GM06990 (cell line): Measurements from ENCODE around the gene TSPAN4.

Experiments
- DNase-seq: peaks from one replicate; pipeline ENCODE4 v3.0.0-alpha.2; 2011; ENCODE audit not compliant: insufficient read length; ENCODE audit errors: extremely low read depth
- H3K27me3 ChIP-seq: replicated peaks from 2 replicates; pipeline ENCODE4 v1.6.0; 2011; ENCODE audit warnings: low read length; ENCODE audit not compliant: control insufficient read depth, insufficient read depth
- H3K36me3 ChIP-seq: 2 replicates; pipeline ENCODE4 v1.5.1; 2011; ENCODE audit warnings: low read length; ENCODE audit not compliant: control insufficient read depth, insufficient read depth
- H3K4me3 ChIP-seq: replicated peaks from 2 replicates; pipeline ENCODE4 v1.5.1; 2011; ENCODE audit warnings: low read depth, mild to moderate bottlenecking, control low read depth, low read length
- TF ChIP-seq, protein P1 (sequence below): IDR thresholded peaks from 2 replicates; pipeline ENCODE4 v1.5.1; 2011; ENCODE audit warnings: low read length, control low read depth, mild to moderate bottlenecking, inconsistent platforms; ENCODE audit not compliant: insufficient read depth, poor library complexity, severe bottlenecking

The TSPAN4 gene

GRCh38 chr11:795634-796564, 46.8 kb upstream of the TSPAN4 start:
- DNase-seq = peak; percentile 80

DNA sequence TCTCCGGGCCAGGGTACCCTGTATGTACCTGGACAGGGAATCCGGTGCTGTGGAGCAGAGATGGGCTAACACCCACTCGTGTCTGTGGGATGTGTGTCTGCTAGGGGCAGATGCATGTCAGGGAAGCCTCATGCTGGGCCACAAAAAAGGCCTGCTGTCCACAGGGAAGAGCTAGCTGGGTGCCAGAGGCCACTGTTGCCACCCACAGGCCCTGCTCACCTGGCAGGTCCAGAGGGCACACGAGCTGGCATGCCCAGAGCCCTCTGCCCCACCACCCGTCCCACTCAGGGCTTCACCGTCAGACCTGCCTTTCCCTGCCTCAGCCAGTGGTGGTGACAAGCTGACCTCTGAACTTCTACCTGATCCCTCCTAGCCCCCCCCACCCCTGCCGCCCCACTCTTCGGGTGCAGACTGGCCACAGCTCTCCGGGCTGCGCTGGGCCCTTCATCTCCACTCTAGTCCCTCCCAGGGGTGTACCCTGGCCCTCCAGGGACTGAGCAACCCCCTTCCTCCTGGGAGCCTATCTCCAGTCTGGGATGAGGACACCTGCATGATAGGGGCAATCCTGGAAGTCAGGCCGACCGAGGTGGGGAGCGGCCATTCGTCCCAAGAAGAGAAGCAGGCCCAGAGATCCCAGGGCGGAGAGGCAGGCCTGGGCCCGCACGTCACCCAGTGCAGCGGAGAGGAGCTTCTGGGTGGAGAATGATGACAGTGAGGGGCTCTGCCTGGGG, 45.9 kb upstream of the TSPAN4 start:
- no peak for DNase-seq
- Histone ChIP-seq H3K36me3 (peaks cover 19% of the 10 kb centered on the region), H3K4me3 (peak overlapping the region; percentile 91), H3K27me3 (no peaks in the 10 kb centered on the region)
- TF ChIP-seq, protein P1, sequence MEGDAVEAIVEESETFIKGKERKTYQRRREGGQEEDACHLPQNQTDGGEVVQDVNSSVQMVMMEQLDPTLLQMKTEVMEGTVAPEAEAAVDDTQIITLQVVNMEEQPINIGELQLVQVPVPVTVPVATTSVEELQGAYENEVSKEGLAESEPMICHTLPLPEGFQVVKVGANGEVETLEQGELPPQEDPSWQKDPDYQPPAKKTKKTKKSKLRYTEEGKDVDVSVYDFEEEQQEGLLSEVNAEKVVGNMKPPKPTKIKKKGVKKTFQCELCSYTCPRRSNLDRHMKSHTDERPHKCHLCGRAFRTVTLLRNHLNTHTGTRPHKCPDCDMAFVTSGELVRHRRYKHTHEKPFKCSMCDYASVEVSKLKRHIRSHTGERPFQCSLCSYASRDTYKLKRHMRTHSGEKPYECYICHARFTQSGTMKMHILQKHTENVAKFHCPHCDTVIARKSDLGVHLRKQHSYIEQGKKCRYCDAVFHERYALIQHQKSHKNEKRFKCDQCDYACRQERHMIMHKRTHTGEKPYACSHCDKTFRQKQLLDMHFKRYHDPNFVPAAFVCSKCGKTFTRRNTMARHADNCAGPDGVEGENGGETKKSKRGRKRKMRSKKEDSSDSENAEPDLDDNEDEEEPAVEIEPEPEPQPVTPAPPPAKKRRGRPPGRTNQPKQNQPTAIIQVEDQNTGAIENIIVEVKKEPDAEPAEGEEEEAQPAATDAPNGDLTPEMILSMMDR = no peak

More at GRCh38 chr11:795634-796564, 46.8 kb upstream of the TSPAN4 start:
- Histone ChIP-seq H3K4me3 (peak overlapping the region; percentile 91), H3K27me3 (no peaks in the 10 kb centered on the region), H3K36me3 (peaks cover 19% of the 10 kb centered on the region)
- TF ChIP-seq, protein P1 = no peak

DNA sequence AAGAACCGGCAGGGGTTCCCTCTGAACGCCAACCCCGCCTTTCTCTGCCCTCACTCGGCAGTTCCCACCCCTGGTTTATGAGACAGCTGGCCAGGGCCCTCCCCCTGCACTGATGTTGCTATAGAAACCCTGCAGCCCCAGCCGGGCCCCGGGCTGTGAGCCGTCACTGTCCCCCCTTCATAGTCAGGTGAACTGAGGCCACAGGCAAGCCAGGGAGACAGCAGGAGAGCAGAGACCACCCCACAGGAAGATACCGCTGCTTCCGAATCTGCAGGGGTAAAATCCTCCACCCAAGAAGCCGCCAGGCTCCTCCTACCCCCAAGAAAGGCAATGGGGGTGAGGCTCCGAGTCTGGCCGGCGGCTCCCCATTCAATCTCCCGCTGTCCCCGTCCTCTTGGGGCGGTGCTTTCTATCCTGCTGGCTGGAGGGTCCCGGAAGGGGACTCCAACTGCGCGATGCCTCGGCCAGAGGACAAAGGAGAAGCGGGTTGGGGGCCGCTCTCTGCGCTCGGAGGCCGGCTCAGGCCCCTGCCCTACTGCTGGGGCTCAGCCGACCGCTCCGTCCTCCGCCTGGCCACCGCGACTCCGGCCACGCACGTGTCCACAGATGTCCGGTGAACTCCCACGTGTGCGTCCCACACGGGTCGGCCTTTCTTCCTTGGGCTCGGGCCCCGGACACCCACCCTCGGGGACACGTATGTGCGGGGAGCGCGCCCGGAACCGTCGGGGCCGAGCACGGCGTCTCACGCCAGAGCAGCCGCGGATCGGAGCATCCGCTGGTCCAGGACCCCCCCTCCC, 45.2 kb upstream of the TSPAN4 start:
- TF ChIP-seq, protein P1 = no peak
- peak; percentile 87 for DNase-seq
- Histone ChIP-seq H3K27me3 (no peaks in the 10 kb centered on the region), H3K4me3 (peak overlapping the region; percentile 91), H3K36me3 (peaks cover 21% of the 10 kb centered on the region)

DNA sequence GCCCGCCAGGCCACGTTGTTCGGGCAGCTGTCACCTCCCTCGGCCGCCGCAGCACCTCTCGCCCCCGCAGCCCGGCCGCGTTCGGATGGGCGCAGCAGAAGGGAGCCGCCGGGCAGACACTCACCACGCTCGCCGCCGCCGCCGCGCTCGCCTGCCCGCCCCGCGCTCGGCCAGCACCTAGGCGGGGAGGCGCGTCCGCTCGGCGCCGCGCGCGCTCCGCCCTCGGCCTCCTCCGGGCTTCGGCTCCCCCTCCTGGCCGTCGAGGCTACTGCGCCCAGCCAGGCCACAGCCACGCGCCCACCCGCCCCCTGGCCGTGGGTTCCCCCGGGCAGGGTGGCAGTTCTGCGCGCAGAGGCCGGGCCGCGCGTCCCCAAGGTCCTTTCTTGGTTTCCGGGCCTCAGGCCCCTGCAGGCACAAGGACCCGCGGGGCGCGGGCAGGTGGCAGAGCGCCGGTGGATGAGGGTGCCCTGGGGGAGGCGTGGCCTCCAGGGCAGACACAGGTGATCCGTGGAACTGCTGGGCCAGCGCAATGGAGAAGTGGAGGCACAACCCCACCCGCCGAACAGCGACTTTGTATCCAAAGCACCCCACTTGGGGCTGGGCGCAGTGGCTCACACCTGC, 44.4 kb upstream of the TSPAN4 start, which contains the start of gene SLC25A22:
TSS of gene SLC25A22 (minus strand) at position 189 of the 621 bp plus-strand sequence. CDS start 3,275 bp downstream, outside the sequence.
- H3K4me3 ChIP-seq = peak within 1 kb of the TSS; percentile 91
- DNase-seq = peak; percentile 89
- TF ChIP-seq, protein P1 = peak; percentile 47
- H3K36me3 ChIP-seq = peaks cover 22% of the 10 kb centered on the region
- no peaks in the 10 kb centered on the region for H3K27me3 ChIP-seq
